MCF 10A (cell line): ENCODE results near the gene NT5DC3. TPM values are rescaled to one million over a fixed set of nuclear protein-coding genes. Genes with fewer than 3 reads are reported as not detected.

Experiments used
- BruUV-seq: library from RNA; stranded (reverse); fragments of 400-500 nt; replicated peaks from 2 replicates; lab custom pipeline; 2021; lab: Mats Ljungman, UMichigan
- CTCF ChIA-PET: fragments of 300-600 bp; sonication (Branson Sonifier 250); formaldehyde crosslinking; extraction: SDS; loops from one replicate; lab custom pipeline; 2021; ENCODE audit warnings: antibody characterized with exemption, inconsistent platforms; lab: Yijun Ruan, JAX
- POLR2A ChIA-PET: fragments of 300-600, 350-650 bp; sonication (Branson Sonifier 250); formaldehyde crosslinking; extraction: SDS; loops from one replicate; lab custom pipeline; 2020; ENCODE audit warnings: antibody characterized with exemption, inconsistent platforms; lab: Yijun Ruan, JAX
- DNase-seq: peaks from one replicate; pipeline ENCODE4 v3.0.0-alpha.2; 2018; ENCODE audit not compliant: unreplicated experiment
- H3K27ac Mint-ChIP-seq: one replicate; pipeline ENCODE4 v1.8.0; 2022; ENCODE audit warnings: mild to moderate bottlenecking, low read depth, mixed read lengths; ENCODE audit not compliant: unreplicated experiment
- H3K27me3 Mint-ChIP-seq: one replicate; pipeline ENCODE4 v1.8.0; 2022; ENCODE audit warnings: mixed read lengths; ENCODE audit not compliant: insufficient read depth, unreplicated experiment
- H3K36me3 Mint-ChIP-seq: one replicate; pipeline ENCODE4 v1.8.0; 2022; ENCODE audit warnings: mild to moderate bottlenecking, moderate library complexity, mixed read lengths; ENCODE audit not compliant: insufficient read depth, unreplicated experiment
- H3K4me1 Mint-ChIP-seq: one replicate; pipeline ENCODE4 v1.8.0; 2022; ENCODE audit warnings: mixed read lengths; ENCODE audit not compliant: insufficient read depth, unreplicated experiment
- H3K4me3 Mint-ChIP-seq: one replicate; pipeline ENCODE4 v1.8.0; 2022; ENCODE audit warnings: mild to moderate bottlenecking, moderate library complexity, mixed read lengths; ENCODE audit not compliant: unreplicated experiment
- H3K9me3 Mint-ChIP-seq: one replicate; pipeline ENCODE4 v1.8.0; 2022; ENCODE audit warnings: mixed read lengths; ENCODE audit not compliant: unreplicated experiment
- CTCF ChIP-seq: fragments of 200-600 bp; IDR thresholded peaks from one replicate; pipeline ENCODE4 v1.8.0; 2022; ENCODE audit warnings: antibody characterized with exemption, mild to moderate bottlenecking; ENCODE audit not compliant: unreplicated experiment
- intact Hi-C: fragments of 100-400 bp; cut with micrococcal nuclease; formaldehyde crosslinking; loops from 2 replicates; pipeline ENCODE4 v1.14.1; 2022
- total RNA-seq: library from RNA; stranded (reverse); gene quantifications from 2 replicates; pipeline ENCODE4 v1.2.3, GENCODE V29; 2022

The NT5DC3 gene
- total RNA-seq, 1 experiment from 2014 or later, result 15.1 TPM

GRCh38 chr12:103756443-103756842, 84.6 kb downstream of the NT5DC3 start:
- Mint-ChIP-seq H3K9me3 (no peaks in the 10 kb centered on the region), H3K36me3 (peaks cover 5% of the 10 kb centered on the region), H3K4me3 (no peak overlapping the region), H3K4me1 (no peaks in the 10 kb centered on the region), H3K27ac (no peak overlapping the region), H3K27me3 (no peaks in the 10 kb centered on the region)
- no peak for TF ChIP-seq CTCF
- no TSS peak for BruUV-seq
- CTCF ChIA-PET, result interaction anchor here (0.6 kb wide), 1 partner anchor 36 kb away, joined by 3 read pairs; no protein-coding TSS in a partner anchor
- intact Hi-C loops, result no loop called here
- POLR2A ChIA-PET, result no interaction called here
- no peak for DNase-seq

GRCh38 chr12:103755425-103755824, 85.6 kb downstream of the NT5DC3 start:
- no TSS peak for BruUV-seq
- H3K36me3 Mint-ChIP-seq, result peaks cover 10% of the 10 kb centered on the region
- H3K4me3 Mint-ChIP-seq, result no peak overlapping the region
- H3K4me1 Mint-ChIP-seq, result no peaks in the 10 kb centered on the region
- H3K27me3 Mint-ChIP-seq, result no peaks in the 10 kb centered on the region
- CTCF ChIA-PET, result no interaction called here
- intact Hi-C loops, result no loop called here
- H3K27ac Mint-ChIP-seq, result no peak overlapping the region
- POLR2A ChIA-PET, result no interaction called here
- no peaks in the 10 kb centered on the region for H3K9me3 Mint-ChIP-seq
- DNase-seq, result no peak
- TF ChIP-seq CTCF, result no peak

GRCh38 chr12:103751600-103751999, 89.4 kb downstream of the NT5DC3 start:
- ChIA-PET CTCF (interaction anchor here (0.9 to 1.6 kb wide), 3 partner anchors 10 to 26 kb away, joined by 3 to 4 read pairs (median 3); no protein-coding TSS in a partner anchor), POLR2A (interaction anchor here (1.5 kb wide), 1 partner anchor 11 kb away, joined by 3 read pairs; no protein-coding TSS in a partner anchor)
- no TSS peak for BruUV-seq
- no peak for TF ChIP-seq CTCF
- Mint-ChIP-seq H3K27me3 (no peaks in the 10 kb centered on the region), H3K9me3 (no peaks in the 10 kb centered on the region), H3K27ac (no peak overlapping the region), H3K4me1 (no peaks in the 10 kb centered on the region), H3K4me3 (no peak overlapping the region), H3K36me3 (peaks cover 6% of the 10 kb centered on the region)
- DNase-seq, result no peak
- intact Hi-C loops, result no loop called here

GRCh38 chr12:103751171-103751570, 89.9 kb downstream of the NT5DC3 start:
- TF ChIP-seq CTCF, result no peak
- Mint-ChIP-seq H3K27me3 (no peaks in the 10 kb centered on the region), H3K9me3 (no peaks in the 10 kb centered on the region), H3K36me3 (peaks cover 6% of the 10 kb centered on the region), H3K27ac (no peak overlapping the region), H3K4me1 (no peaks in the 10 kb centered on the region), H3K4me3 (no peak overlapping the region)
- ChIA-PET POLR2A (interaction anchor here (1.5 kb wide), 1 partner anchor 12 kb away, joined by 3 read pairs; no protein-coding TSS in a partner anchor), CTCF (interaction anchor here (0.9 to 1.0 kb wide), 2 partner anchors 9 to 22 kb away, joined by 3 read pairs; no protein-coding TSS in a partner anchor)
- BruUV-seq, result no TSS peak
- intact Hi-C loops, result no loop called here
- no peak for DNase-seq
